Measurements from ENCODE around the gene FBXO34. TPM values are rescaled to one million over a fixed set of nuclear protein-coding genes. Genes with fewer than 3 reads are reported as not detected.
A peak's percentile ranks its signal among the peaks of the same experiment; 100 is the strongest.

Gene FBXO34
- total RNA-seq, 4 donors from 2014 or later = 18.8 to 32.5 (median 21.8) TPM

- no peaks in the 10 kb centered on the region for H3K4me1 ChIP-seq
- no peaks in the 10 kb centered on the region for H3K36me3 ChIP-seq
- no peaks in the 10 kb centered on the region for H3K27me3 ChIP-seq
- TF ChIP-seq POLR2A (IDR thresholded peaks at IDR 0.05) = no peak
- no peak for TF ChIP-seq CTCF (IDR thresholded peaks at IDR 0.05)
- TF ChIP-seq EP300 (IDR thresholded peaks at IDR 0.05) = no peak
- no peak for TF ChIP-seq POLR2AphosphoS5 (IDR thresholded peaks at IDR 0.05)
- 33 to 42% methylated on average over 3 of the region's 3 CpGs for WGBS, 2 donors (ENCODE audit: low coverage in 1 of 2)
- no peak overlapping the region for H3K4me3 ChIP-seq
- no peaks in the 10 kb centered on the region for H3K9me3 ChIP-seq
- no peak for ATAC-seq
- H3K27ac ChIP-seq = no peak overlapping the region
Measured at GRCh38 chr14:55233591-55233990, 37.6 kb upstream of the FBXO34 start.

- peaks cover 6% of the 10 kb centered on the region for H3K27me3 ChIP-seq
- H3K4me1 ChIP-seq = peaks cover 0 to 20% (median 2%) of the 10 kb centered on the region in 3 donors
- no peak for ATAC-seq
- H3K4me3 ChIP-seq = no peak overlapping the region
- 86 to 87% methylated on average over 8 to 12 of the region's 12 CpGs for WGBS, 2 donors (ENCODE audit: low coverage in 1 of 2)
- H3K27ac ChIP-seq = no peak overlapping the region
- no peak for TF ChIP-seq CTCF (IDR thresholded peaks at IDR 0.05)
- no peak for TF ChIP-seq POLR2AphosphoS5 (IDR thresholded peaks at IDR 0.05)
- no peak for TF ChIP-seq EP300 (IDR thresholded peaks at IDR 0.05)
- TF ChIP-seq POLR2A (IDR thresholded peaks at IDR 0.05) = no peak
- H3K9me3 ChIP-seq = no peaks in the 10 kb centered on the region
- no peaks in the 10 kb centered on the region for H3K36me3 ChIP-seq
Measured at GRCh38 chr14:55238019-55238680, 33.1 kb upstream of the FBXO34 start.

- no peaks in the 10 kb centered on the region for H3K36me3 ChIP-seq
- no peak overlapping the region for H3K4me3 ChIP-seq
- 75 to 80% methylated on average over 1 of the region's 1 CpG for WGBS, 2 donors (ENCODE audit: low coverage in 1 of 2)
- no peak overlapping the region for H3K27ac ChIP-seq
- no peaks in the 10 kb centered on the region for H3K9me3 ChIP-seq
- no peak for ATAC-seq
- peaks cover 6% of the 10 kb centered on the region for H3K27me3 ChIP-seq
- peaks cover 0 to 20% (median 2%) of the 10 kb centered on the region in 3 donors for H3K4me1 ChIP-seq
- TF ChIP-seq POLR2A (IDR thresholded peaks at IDR 0.05) (no peak), CTCF (IDR thresholded peaks at IDR 0.05) (no peak), EP300 (IDR thresholded peaks at IDR 0.05) (no peak), POLR2AphosphoS5 (IDR thresholded peaks at IDR 0.05) (no peak)
Measured at GRCh38 chr14:55239320-55239719, 31.9 kb upstream of the FBXO34 start.

GRCh38 chr14:55240526-55241178, 30.6 kb upstream of the FBXO34 start:
- Histone ChIP-seq H3K27ac (peak overlapping the region in 1 of 4 donors; percentile 17), H3K27me3 (peaks cover 6% of the 10 kb centered on the region), H3K4me3 (no peak overlapping the region), H3K9me3 (no peaks in the 10 kb centered on the region), H3K4me1 (peaks cover 0 to 20% (median 2%) of the 10 kb centered on the region in 3 donors), H3K36me3 (no peaks in the 10 kb centered on the region)
- 25 to 35% methylated on average over 11 to 22 of the region's 33 CpGs for WGBS, 2 donors (ENCODE audit: low coverage in 1 of 2)
- ATAC-seq = no peak
- TF ChIP-seq POLR2AphosphoS5 (IDR thresholded peaks at IDR 0.05) (no peak), EP300 (IDR thresholded peaks at IDR 0.05) (no peak), CTCF (IDR thresholded peaks at IDR 0.05) (no peak), POLR2A (IDR thresholded peaks at IDR 0.05) (no peak)

GRCh38 chr14:55241673-55242072, 29.5 kb upstream of the FBXO34 start:
- Histone ChIP-seq H3K36me3 (no peaks in the 10 kb centered on the region), H3K4me1 (peaks cover 0 to 20% (median 2%) of the 10 kb centered on the region in 3 donors), H3K27ac (peak overlapping the region in 2 of 4 donors; percentile 46 to 69), H3K27me3 (peaks cover 6% of the 10 kb centered on the region), H3K4me3 (no peak overlapping the region), H3K9me3 (no peaks in the 10 kb centered on the region)
- TF ChIP-seq EP300 (IDR thresholded peaks at IDR 0.05) (peak; percentile 11), POLR2A (IDR thresholded peaks at IDR 0.05) (no peak), POLR2AphosphoS5 (IDR thresholded peaks at IDR 0.05) (peak; percentile 64), CTCF (IDR thresholded peaks at IDR 0.05) (no peak)
- ATAC-seq = peak; percentile 50
- WGBS, 2 donors (ENCODE audit: low coverage in 1 of 2) = 52 to 54% methylated on average over 2 to 4 of the region's 4 CpGs
